GM12874 (cell line): Measurements from ENCODE around the gene INPP5D.

Source experiments
- CTCF ChIP-seq: IDR thresholded peaks from 2 replicates; pipeline ENCODE4 v1.5.1; 2011; ENCODE audit warnings: low read depth, mild to moderate bottlenecking, control low read depth, low read length, moderate library complexity; ENCODE audit not compliant: insufficient read depth

INPP5D gene

GRCh38 chr2:233140077-233140585 lies 80.0 kb downstream of the INPP5D start:
- no peak for TF ChIP-seq CTCF

GRCh38 chr2:233140978-233141377 lies 80.8 kb downstream of the INPP5D start:
- no peak for TF ChIP-seq CTCF

GRCh38 chr2:233141901-233142300 lies 81.8 kb downstream of the INPP5D start:
- TF ChIP-seq CTCF, result no peak

- 0 out of 2 replicates have a peak, but pooled peaks have one; percentile 8 for TF ChIP-seq CTCF
These were observed 82.3 kb downstream of the INPP5D start for GRCh38 chr2:233142355-233142897.

- no peak for TF ChIP-seq CTCF
These were observed 83.7 kb downstream of the INPP5D start for GRCh38 chr2:233143700-233144331.

- no peak for TF ChIP-seq CTCF
These were observed 85.6 kb downstream of the INPP5D start for GRCh38 chr2:233145726-233146125.

GRCh38 chr2:233146194-233146593 lies 86.1 kb downstream of the INPP5D start:
- TF ChIP-seq CTCF, result no peak
